H9 (cell line): ENCODE data around the gene ZNF385D. TPM values are rescaled to one million over a fixed set of nuclear protein-coding genes. Genes with fewer than 3 reads are reported as not detected.

Experiments used
- DNase-seq: peaks from one replicate; pipeline ENCODE4 v3.0.0-alpha.2; 2017
- H2AFZ ChIP-seq: one replicate; pipeline ENCODE4 v1.6.1; 2013; ENCODE audit warnings: mild to moderate bottlenecking, low read length, control low read depth, moderate library complexity
- H2AK5ac ChIP-seq: 2 replicates; pipeline ENCODE4 v1.6.1; 2013; ENCODE audit warnings: low read length, control low read depth, mixed read lengths; ENCODE audit not compliant: insufficient read length
- H2BK120ac ChIP-seq: one replicate; pipeline ENCODE4 v1.6.1; 2013; ENCODE audit warnings: low read depth, mild to moderate bottlenecking, low read length, control low read depth, inconsistent platforms; ENCODE audit not compliant: poor library complexity, severe bottlenecking
- H2BK12ac ChIP-seq: 2 replicates; pipeline ENCODE4 v1.6.1; 2013; ENCODE audit warnings: low read length, control low read depth, mixed read lengths, low read depth; ENCODE audit not compliant: insufficient read length
- H2BK15ac ChIP-seq: 2 replicates; pipeline ENCODE4 v1.6.1; 2013; ENCODE audit warnings: low read depth, low read length, control low read depth
- H2BK20ac ChIP-seq: one replicate; pipeline ENCODE4 v1.6.1; 2013; ENCODE audit warnings: low read depth, mild to moderate bottlenecking, low read length, control low read depth, inconsistent platforms; ENCODE audit not compliant: poor library complexity, severe bottlenecking
- H2BK5ac ChIP-seq: 2 replicates; pipeline ENCODE4 v1.6.1; 2013; ENCODE audit warnings: low read length, control low read depth, mixed read lengths; ENCODE audit not compliant: insufficient read length
- H3K14ac ChIP-seq: 2 replicates; pipeline ENCODE4 v1.6.1; 2013; ENCODE audit warnings: low read length, control low read depth; ENCODE audit not compliant: insufficient read depth
- H3K18ac ChIP-seq: 2 replicates; pipeline ENCODE4 v1.6.1; 2013; ENCODE audit warnings: low read depth, mild to moderate bottlenecking, mixed read lengths, low read length, control low read depth; ENCODE audit not compliant: insufficient read length
- H3K23ac ChIP-seq: 2 replicates; pipeline ENCODE4 v1.6.1; 2013; ENCODE audit warnings: low read length, control low read depth, mixed read lengths, low read depth; ENCODE audit not compliant: insufficient read length
- H3K23me2 ChIP-seq: 2 replicates; pipeline ENCODE4 v1.6.1; 2013; ENCODE audit warnings: low read depth, mild to moderate bottlenecking, mixed read lengths, low read length, control low read depth; ENCODE audit not compliant: insufficient read length, poor library complexity, severe bottlenecking
- H3K27ac ChIP-seq: 2 replicates; pipeline ENCODE4 v1.5.1; 2013; ENCODE audit warnings: low read length, control low read depth, mixed read lengths, low read depth; ENCODE audit not compliant: insufficient read length
- H3K27me3 ChIP-seq: 2 replicates; pipeline ENCODE4 v1.6.1; 2013; ENCODE audit warnings: low read length, control low read depth, inconsistent platforms; ENCODE audit not compliant: insufficient read depth
- H3K4ac ChIP-seq: 2 replicates; pipeline ENCODE4 v1.6.1; 2013; ENCODE audit warnings: low read depth, mild to moderate bottlenecking, control low read depth, inconsistent platforms, low read length, moderate library complexity
- H3K4me1 ChIP-seq: 2 replicates; pipeline ENCODE4 v1.6.1; 2013; ENCODE audit warnings: low read length, control low read depth, inconsistent platforms; ENCODE audit not compliant: insufficient read depth
- H3K4me2 ChIP-seq: 2 replicates; pipeline ENCODE4 v1.6.1; 2013; ENCODE audit warnings: low read length, control low read depth, mixed read lengths; ENCODE audit not compliant: insufficient read length, insufficient read depth
- H3K56ac ChIP-seq: 2 replicates; pipeline ENCODE4 v1.6.1; 2013; ENCODE audit warnings: low read depth, mild to moderate bottlenecking, mixed read lengths, low read length, control low read depth; ENCODE audit not compliant: insufficient read length
- H3K79me1 ChIP-seq: 2 replicates; pipeline ENCODE4 v1.6.1; 2013; ENCODE audit warnings: low read depth, mild to moderate bottlenecking, moderate library complexity, low read length, control low read depth, inconsistent platforms; ENCODE audit not compliant: insufficient read depth, poor library complexity, severe bottlenecking
- H3K79me2 ChIP-seq: 2 replicates; pipeline ENCODE4 v1.6.1; 2013; ENCODE audit warnings: low read length, control low read depth, inconsistent platforms; ENCODE audit not compliant: insufficient read depth
- H3K9ac ChIP-seq: 2 replicates; pipeline ENCODE4 v1.6.1; 2013; ENCODE audit warnings: low read length, control low read depth, mixed read lengths; ENCODE audit not compliant: insufficient read length; ENCODE audit errors: extremely low read depth
- H3K9me3 ChIP-seq: one replicate; pipeline ENCODE4 v1.6.1; 2013; ENCODE audit warnings: low read depth, low read length, inconsistent platforms; ENCODE audit not compliant: control insufficient read depth
- H3T11ph ChIP-seq: one replicate; pipeline ENCODE4 v1.6.1; 2013; ENCODE audit warnings: mild to moderate bottlenecking, low read length, control low read depth, inconsistent platforms
- H4K20me1 ChIP-seq: one replicate; pipeline ENCODE4 v1.6.1; 2013; ENCODE audit not compliant: control insufficient read depth, insufficient read length, insufficient read depth
- H4K5ac ChIP-seq: 2 replicates; pipeline ENCODE4 v1.6.1; 2013; ENCODE audit warnings: low read depth, mild to moderate bottlenecking, mixed read lengths, low read length, control low read depth; ENCODE audit not compliant: insufficient read length
- H4K8ac ChIP-seq: replicated peaks from 2 replicates; pipeline ENCODE4 v1.6.1; 2013; ENCODE audit warnings: low read length, control low read depth, mixed read lengths, low read depth; ENCODE audit not compliant: insufficient read length
- H4K91ac ChIP-seq: 2 replicates; pipeline ENCODE4 v1.6.1; 2013; ENCODE audit warnings: low read depth, mild to moderate bottlenecking, moderate library complexity, mixed read lengths, low read length, control low read depth; ENCODE audit not compliant: insufficient read length
- H3K27ac Mint-ChIP-seq, 3 experiments: 2 replicates in 2 of 3; 3 replicates in 1 of 3; pipeline ENCODE4 v1.8.0; 2020 to 2021; ENCODE audit warnings: mixed read lengths in 3 of 3, mild to moderate bottlenecking in 1 of 3, moderate library complexity in 1 of 3
- H3K27me3 Mint-ChIP-seq: 2 replicates; pipeline ENCODE4 v1.8.0; 2021; ENCODE audit warnings: low read depth, mild to moderate bottlenecking, moderate library complexity, mixed read lengths
- H3K36me3 Mint-ChIP-seq, 3 experiments: 2 replicates in 2 of 3; 3 replicates in 1 of 3; pipeline ENCODE4 v1.8.0; 2020 to 2021; ENCODE audit warnings: low read depth in 3 of 3, mixed read lengths in 3 of 3; ENCODE audit not compliant: insufficient read depth in 1 of 3
- H3K4me1 Mint-ChIP-seq, 2 experiments: 2 replicates each; pipeline ENCODE4 v1.8.0; 2020; ENCODE audit warnings: mixed read lengths in 2 of 2
- H3K4me3 Mint-ChIP-seq, 2 experiments: 2 replicates in 1 of 2; 3 replicates in 1 of 2; pipeline ENCODE4 v1.8.0; 2020 to 2021; ENCODE audit warnings: mild to moderate bottlenecking in 2 of 2, mixed read lengths in 2 of 2, moderate library complexity in 1 of 2
- H3K9me3 Mint-ChIP-seq, 2 experiments: 2 replicates in 1 of 2; 3 replicates in 1 of 2; pipeline ENCODE4 v1.8.0; 2020; ENCODE audit warnings: mild to moderate bottlenecking in 2 of 2, mixed read lengths in 2 of 2, moderate library complexity in 1 of 2
- CTCF ChIP-seq: fragments of 200-600 bp; sonication (generic); conservative IDR thresholded peaks from 3 replicates; pipeline ENCODE4 v1.8.0; 2021; ENCODE audit warnings: antibody characterized with exemption, mild to moderate bottlenecking
- WGBS: extraction: QIAGEN DNeasy Blood & Tissue Kit; methylation state at CpG from one replicate; pipeline ENCODE4 v1.1.7; 2013; ENCODE audit warnings: missing lambda C conversion rate, low lambda C conversion rate, mixed read lengths; ENCODE audit not compliant: insufficient read length; ENCODE audit errors: extremely low coverage; 5-methylcytosine and 5-hydroxymethylcytosine counted together
- total RNA-seq: library from RNA; stranded (reverse); gene quantifications from 2 replicates; pipeline ENCODE4 v1.2.1, GENCODE V29; 2021

Gene ZNF385D
- total RNA-seq, 1 experiment from 2014 or later = 1.5 TPM

- no peaks in the 10 kb centered on the region for H3K9me3 Mint-ChIP-seq
- no peak for TF ChIP-seq CTCF
- no CpG with 5 or more reads among the region's 3 CpGs for WGBS
These were observed 219.1 kb downstream of the ZNF385D start for GRCh38 chr3:21531909-21532308.

More at GRCh38 chr3:21531909-21532308, 219.1 kb downstream of the ZNF385D start:
- Histone ChIP-seq H3K27ac (no peak overlapping the region), H3K27me3 (no peaks in the 10 kb centered on the region), H3K4me2 (no peak overlapping the region), H2AFZ (no peak overlapping the region), H4K5ac (no peak overlapping the region), H3K9ac (no peak overlapping the region), H3K23me2 (no peaks in the 10 kb centered on the region), H3K14ac (no peak overlapping the region), H4K8ac (no peak overlapping the region), H3K79me1 (no peaks in the 10 kb centered on the region), H2BK5ac (no peak overlapping the region), H4K20me1 (no peaks in the 10 kb centered on the region), H3K9me3 (no peaks in the 10 kb centered on the region), H2BK15ac (no peak overlapping the region), H2BK20ac (no peak overlapping the region), H2BK120ac (no peak overlapping the region), H3K79me2 (no peaks in the 10 kb centered on the region), H3K4me1 (no peaks in the 10 kb centered on the region), H3K4ac (no peak overlapping the region), H3K18ac (no peak overlapping the region), H3T11ph (no peak overlapping the region), H2AK5ac (no peak overlapping the region), H2BK12ac (no peak overlapping the region), H3K56ac (no peak overlapping the region), H3K23ac (no peak overlapping the region), H4K91ac (no peak overlapping the region)
- no peak for DNase-seq
- Mint-ChIP-seq H3K27me3 (no peaks in the 10 kb centered on the region), H3K36me3 (no peaks in the 10 kb centered on the region), H3K27ac (no peak overlapping the region; a peak in 1 of 7 replicates), H3K4me1 (no peaks in the 10 kb centered on the region), H3K4me3 (no peak overlapping the region)
